PFSK-1 (cell line): ENCODE data around the gene PROX2.

ENCODE experiments used
- POLR2AphosphoS5 ChIP-seq: IDR thresholded peaks from 2 replicates; pipeline ENCODE4 v1.6.1; 2012; ENCODE audit warnings: low read depth, mild to moderate bottlenecking, control low read depth, low read length, moderate library complexity
- SIN3A ChIP-seq: IDR thresholded peaks from 2 replicates; pipeline ENCODE4 v1.6.1; 2012; ENCODE audit warnings: mild to moderate bottlenecking, low read length, moderate library complexity, borderline replicate concordance; ENCODE audit not compliant: insufficient read depth
- TAF1 ChIP-seq: IDR thresholded peaks from 2 replicates; pipeline ENCODE4 v1.6.1; 2012; ENCODE audit warnings: low read length, control low read depth, borderline replicate concordance; ENCODE audit not compliant: insufficient read depth
- TF ChIP-seq, protein P1 (sequence below), 2 experiments: IDR thresholded peaks; 2 replicates each; pipeline versions ENCODE4 v1.6.1 to v1.8.0; 2011 to 2012; ENCODE audit warnings: low read depth in 2 of 2, low read length in 2 of 2, control low read depth in 1 of 2, inconsistent platforms in 1 of 2, mild to moderate bottlenecking in 1 of 2, moderate library complexity in 1 of 2; ENCODE audit not compliant: insufficient read depth in 1 of 2

DNA sequence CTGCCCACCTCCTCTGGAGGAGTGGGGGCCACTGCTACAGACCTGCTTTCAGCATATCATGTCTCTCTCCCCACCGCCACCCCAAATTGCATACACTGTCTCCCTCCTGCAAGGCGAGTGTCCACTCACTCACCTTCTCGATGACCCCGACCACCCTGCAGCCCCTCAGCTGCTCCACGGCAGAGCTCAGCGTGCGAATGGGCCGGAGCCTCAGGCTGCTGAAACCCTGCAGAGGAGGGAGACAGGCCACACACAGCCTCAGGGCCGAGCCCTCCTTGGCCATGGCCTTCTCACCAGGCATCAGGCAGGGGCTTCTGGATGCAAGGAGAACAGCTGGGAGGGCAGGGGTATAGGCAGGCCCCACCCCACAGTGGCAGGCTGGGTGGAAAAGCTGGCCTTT is 42.4 kb upstream of the PROX2 start:
- TF ChIP-seq, protein P1, sequence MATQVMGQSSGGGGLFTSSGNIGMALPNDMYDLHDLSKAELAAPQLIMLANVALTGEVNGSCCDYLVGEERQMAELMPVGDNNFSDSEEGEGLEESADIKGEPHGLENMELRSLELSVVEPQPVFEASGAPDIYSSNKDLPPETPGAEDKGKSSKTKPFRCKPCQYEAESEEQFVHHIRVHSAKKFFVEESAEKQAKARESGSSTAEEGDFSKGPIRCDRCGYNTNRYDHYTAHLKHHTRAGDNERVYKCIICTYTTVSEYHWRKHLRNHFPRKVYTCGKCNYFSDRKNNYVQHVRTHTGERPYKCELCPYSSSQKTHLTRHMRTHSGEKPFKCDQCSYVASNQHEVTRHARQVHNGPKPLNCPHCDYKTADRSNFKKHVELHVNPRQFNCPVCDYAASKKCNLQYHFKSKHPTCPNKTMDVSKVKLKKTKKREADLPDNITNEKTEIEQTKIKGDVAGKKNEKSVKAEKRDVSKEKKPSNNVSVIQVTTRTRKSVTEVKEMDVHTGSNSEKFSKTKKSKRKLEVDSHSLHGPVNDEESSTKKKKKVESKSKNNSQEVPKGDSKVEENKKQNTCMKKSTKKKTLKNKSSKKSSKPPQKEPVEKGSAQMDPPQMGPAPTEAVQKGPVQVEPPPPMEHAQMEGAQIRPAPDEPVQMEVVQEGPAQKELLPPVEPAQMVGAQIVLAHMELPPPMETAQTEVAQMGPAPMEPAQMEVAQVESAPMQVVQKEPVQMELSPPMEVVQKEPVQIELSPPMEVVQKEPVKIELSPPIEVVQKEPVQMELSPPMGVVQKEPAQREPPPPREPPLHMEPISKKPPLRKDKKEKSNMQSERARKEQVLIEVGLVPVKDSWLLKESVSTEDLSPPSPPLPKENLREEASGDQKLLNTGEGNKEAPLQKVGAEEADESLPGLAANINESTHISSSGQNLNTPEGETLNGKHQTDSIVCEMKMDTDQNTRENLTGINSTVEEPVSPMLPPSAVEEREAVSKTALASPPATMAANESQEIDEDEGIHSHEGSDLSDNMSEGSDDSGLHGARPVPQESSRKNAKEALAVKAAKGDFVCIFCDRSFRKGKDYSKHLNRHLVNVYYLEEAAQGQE (IDR thresholded peaks at IDR 0.05; ENCODE audit: insufficient read depth in 1 of 2, low read depth in 2 of 2, low read length in 2 of 2): no peak
- TF ChIP-seq POLR2AphosphoS5: no peak
- no peak for TF ChIP-seq TAF1
- TF ChIP-seq SIN3A: no peak
